Adrenal gland (tissue), 5 donors: ENCODE measurements around the gene CFTR.

Experiments
- POLR2A ChIP-seq, 2 donors: fragments of 450-650 bp; IDR thresholded peaks; one replicate each; pipeline ENCODE4 v1.6.1; 2017; ENCODE audit warnings: antibody characterized with exemption in 2 of 2, mild to moderate bottlenecking in 2 of 2, moderate library complexity in 1 of 2
- TF ChIP-seq, protein P1 (sequence below), 6 experiments: fragments of 450-650 bp in 4 of 6; fragments of 200-600 bp in 2 of 6; sonication (generic) in 1 of 6; IDR thresholded peaks; 1 replicate in 5 of 6; 2 replicates in 1 of 6; pipeline versions ENCODE4 v1.5.1 to v1.8.0; 2016 to 2021; ENCODE audit warnings: antibody characterized with exemption in 6 of 6, mild to moderate bottlenecking in 2 of 6, moderate library complexity in 1 of 6
- donor health status: DM: no; HTN: no; CAD: no.

GRCh38 chr7:117555260-117555659, 75.4 kb downstream of the CFTR start:
- TF ChIP-seq POLR2A (IDR thresholded peaks at IDR 0.05), result no peak
- TF ChIP-seq, protein P1, sequence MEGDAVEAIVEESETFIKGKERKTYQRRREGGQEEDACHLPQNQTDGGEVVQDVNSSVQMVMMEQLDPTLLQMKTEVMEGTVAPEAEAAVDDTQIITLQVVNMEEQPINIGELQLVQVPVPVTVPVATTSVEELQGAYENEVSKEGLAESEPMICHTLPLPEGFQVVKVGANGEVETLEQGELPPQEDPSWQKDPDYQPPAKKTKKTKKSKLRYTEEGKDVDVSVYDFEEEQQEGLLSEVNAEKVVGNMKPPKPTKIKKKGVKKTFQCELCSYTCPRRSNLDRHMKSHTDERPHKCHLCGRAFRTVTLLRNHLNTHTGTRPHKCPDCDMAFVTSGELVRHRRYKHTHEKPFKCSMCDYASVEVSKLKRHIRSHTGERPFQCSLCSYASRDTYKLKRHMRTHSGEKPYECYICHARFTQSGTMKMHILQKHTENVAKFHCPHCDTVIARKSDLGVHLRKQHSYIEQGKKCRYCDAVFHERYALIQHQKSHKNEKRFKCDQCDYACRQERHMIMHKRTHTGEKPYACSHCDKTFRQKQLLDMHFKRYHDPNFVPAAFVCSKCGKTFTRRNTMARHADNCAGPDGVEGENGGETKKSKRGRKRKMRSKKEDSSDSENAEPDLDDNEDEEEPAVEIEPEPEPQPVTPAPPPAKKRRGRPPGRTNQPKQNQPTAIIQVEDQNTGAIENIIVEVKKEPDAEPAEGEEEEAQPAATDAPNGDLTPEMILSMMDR (IDR thresholded peaks at IDR 0.05), result no peak
